K562 (cell line): ENCODE results near the gene EXTL1. TPM values are rescaled to one million over a fixed set of nuclear protein-coding genes. Genes with fewer than 3 reads are reported as not detected.

Source experiments
- ARID2 ChIP-seq: fragments of 450-650 bp; IDR thresholded peaks from 2 replicates; pipeline ENCODE4 v1.6.1; 2017; ENCODE audit warnings: antibody characterized with exemption, mild to moderate bottlenecking
- ARID3B ChIP-seq: fragments of 250-450 bp; sonication (Bioruptor Pico); IDR thresholded peaks from 2 replicates; pipeline ENCODE4 v1.4.0; 2020; ENCODE audit warnings: borderline replicate concordance
- CAMTA2 ChIP-seq: fragments of 250-450 bp; sonication (Bioruptor Pico); conservative IDR thresholded peaks from 2 replicates; pipeline ENCODE4 v1.5.1; 2022
- CGGBP1 ChIP-seq: fragments of 250-450 bp; sonication (Bioruptor Pico); IDR thresholded peaks from 2 replicates; pipeline ENCODE4 v1.9.0; 2021; ENCODE audit warnings: mild to moderate bottlenecking
- CUX1 ChIP-seq: fragments of 200-800 bp; sonication (Bioruptor generic); IDR thresholded peaks from 2 replicates; pipeline ENCODE4 v1.6.1; 2016; ENCODE audit warnings: missing genetic modification characterization, missing compliant biosample characterization
- GATAD2B ChIP-seq: fragments of 450-650 bp; IDR thresholded peaks from 2 replicates; pipeline ENCODE4 v1.6.1; 2017; ENCODE audit warnings: mild to moderate bottlenecking, borderline replicate concordance
- JUNB ChIP-seq: fragments of 450-650 bp; formaldehyde crosslinking; conservative IDR thresholded peaks from 2 replicates; pipeline ENCODE4 v1.4.0; 2020; ENCODE audit warnings: mild to moderate bottlenecking
- KDM1A ChIP-seq, 2 experiments: fragments of 450-650 bp; IDR thresholded peaks; 2 replicates each; pipeline ENCODE4 v1.6.1; 2016; ENCODE audit warnings: mild to moderate bottlenecking in 2 of 2
- MAX ChIP-seq: sonication (generic); formaldehyde crosslinking; IDR thresholded peaks from 2 replicates; pipeline ENCODE4 v1.9.0; 2022; ENCODE audit warnings: mild to moderate bottlenecking, missing genetic modification reagents
- MTA3 ChIP-seq: fragments of 450-650 bp; formaldehyde crosslinking; IDR thresholded peaks from 2 replicates; pipeline ENCODE4 v1.6.1; 2017; ENCODE audit warnings: mild to moderate bottlenecking, borderline replicate concordance
- MYBL2 ChIP-seq, 2 experiments: fragments of 450-650 bp in 1 of 2; sonication (generic) in 1 of 2; formaldehyde crosslinking in 1 of 2; IDR thresholded peaks; 2 replicates each; pipeline versions ENCODE4 v1.6.1 to v1.8.1; 2017 to 2022; ENCODE audit warnings: borderline replicate concordance in 1 of 2, inconsistent platforms in 1 of 2, low read depth in 1 of 2, mild to moderate bottlenecking in 1 of 2, missing genetic modification reagents in 1 of 2, moderate library complexity in 1 of 2
- RBM25 ChIP-seq: fragments of 200-400 bp; formaldehyde crosslinking; IDR thresholded peaks from 2 replicates; pipeline ENCODE4 v1.6.1; 2018; ENCODE audit warnings: low read length, low read depth, moderate library complexity; ENCODE audit not compliant: severe bottlenecking
- RFX1 ChIP-seq: fragments of 450-650 bp; IDR thresholded peaks from 2 replicates; pipeline ENCODE4 v1.6.1; 2016; ENCODE audit warnings: mild to moderate bottlenecking, moderate library complexity
- ZKSCAN3 ChIP-seq: fragments of 250-450 bp; sonication (Bioruptor Pico); IDR thresholded peaks from 2 replicates; pipeline ENCODE4 v1.4.0; 2020
- ZNF184 ChIP-seq: sonication (generic); formaldehyde crosslinking; IDR thresholded peaks from 2 replicates; pipeline ENCODE4 v1.5.0; 2020; ENCODE audit warnings: missing genetic modification reagents
- ZNF24 ChIP-seq: fragments of 450-650 bp; IDR thresholded peaks from 2 replicates; pipeline ENCODE4 v1.6.1; 2016
- polyA plus RNA-seq, 8 experiments: library from polyadenylated mRNA; depleted of rRNA in 4 of 8; stranded (reverse) in 5 of 8; unstranded in 3 of 8; fragments of >200 nt; fragmentation: Nextera tagmentation in 2 of 8; fragmentation: Illumina TruSeq in 1 of 8; extraction: Ambion mirVana in 2 of 8; extraction: Trizol in 1 of 8; gene quantifications; 2 replicates each; pipeline versions ENCODE4 v1.2.1 to v1.2.3, GENCODE V29; 2011 to 2014; ENCODE audit warnings: inconsistent platforms in 1 of 8, missing spikeins in 1 of 8
- total RNA-seq, 7 experiments: library from RNA; depleted of rRNA in 6 of 7; stranded (reverse); fragments of >200 nt in 6 of 7; fragmentation: Illumina TruSeq in 2 of 7; extraction: Trizol in 2 of 7; gene quantifications; 2 replicates each; pipeline versions ENCODE4 v1.2.1 to v1.2.3, GENCODE V29; 2011 to 2021; ENCODE audit warnings: low replicate concordance in 1 of 7

Gene EXTL1
- total and polyA plus RNA-seq, 9 of the 15 experiments (the other 6 are each of a cell fraction or from before 2014, with no cell fraction given): 0.04 to 0.23 (median 0.08) TPM; not detected in 3

- TF ChIP-seq ARID2: no peak
- no peak for TF ChIP-seq CAMTA2 (CRISPR knock-in tag)
- no peak for TF ChIP-seq ARID3B (CRISPR knock-in tag)
- TF ChIP-seq JUNB (CRISPR knock-in tag): no peak
- peak; percentile 89 for TF ChIP-seq ZNF184 (CRISPR knock-in tag)
- no peak for TF ChIP-seq MYBL2 (IDR thresholded peaks at IDR 0.05; ENCODE audit: low read depth)
- no peak for TF ChIP-seq MYBL2 (CRISPR knock-in tag; IDR thresholded peaks at IDR 0.05; ENCODE audit: borderline replicate concordance)
- peak; percentile 40; the same call in 1 of the 2 replicates for TF ChIP-seq MTA3
- no peak for TF ChIP-seq ZKSCAN3
- TF ChIP-seq CUX1 (CRISPR knock-in tag): no peak
- TF ChIP-seq RBM25: peak; percentile 58
- TF ChIP-seq KDM1A (IDR thresholded peaks at IDR 0.05): peak in 1 of 2 experiments; percentile 38; a peak in 2 of 4 replicates
- no peak for TF ChIP-seq CGGBP1 (CRISPR knock-in tag)
- TF ChIP-seq MAX: 0 out of 2 replicates have a peak, but pooled peaks have one; percentile 17
- no peak for TF ChIP-seq ZNF24
- TF ChIP-seq RFX1: no peak
- no peak for TF ChIP-seq GATAD2B
Observed at GRCh38 chr1:26027716-26028489, 6.3 kb downstream of the EXTL1 start (continued).
